Stimulated activated naive CD4-positive, alpha-beta T cell treated with Interleukin-2 at 50 U/mL for 16 hours (primary cell): ENCODE measurements around the gene APOBEC4.

Experiments
- DNase-seq: peaks from one replicate; lab custom pipeline; 2025; lab: John Stamatoyannopoulos, UW

Gene APOBEC4

GRCh38 chr1:183675381-183675780 is 22.3 kb upstream of the APOBEC4 start:
- DNase-seq: no peak

- no peak for DNase-seq
Observed at GRCh38 chr1:183674886-183675285, 21.8 kb upstream of the APOBEC4 start.

- DNase-seq: no peak
Observed at GRCh38 chr1:183674339-183674738, 21.2 kb upstream of the APOBEC4 start.

- DNase-seq: no peak
Observed at GRCh38 chr1:183673605-183674323, 20.6 kb upstream of the APOBEC4 start.

GRCh38 chr1:183670169-183670568 is 17.1 kb upstream of the APOBEC4 start:
- no peak for DNase-seq

- no peak for DNase-seq
Observed at GRCh38 chr1:183656355-183656754, 3.2 kb upstream of the APOBEC4 start.

GRCh38 chr1:183655562-183656075 is 2.5 kb upstream of the APOBEC4 start:
- DNase-seq: peak; percentile 49

GRCh38 chr1:183654706-183655105 is 1.6 kb upstream of the APOBEC4 start:
- DNase-seq: no peak

- no peak for DNase-seq
Observed at GRCh38 chr1:183653876-183654451, 848 bp upstream of the APOBEC4 start.

GRCh38 chr1:183653462-183653794 is 312 bp upstream of the APOBEC4 start:
- no peak for DNase-seq

- DNase-seq: no peak
Observed at GRCh38 chr1:183652107-183652506, 1.0 kb downstream of the APOBEC4 start.

- no peak for DNase-seq
Observed at GRCh38 chr1:183651612-183652011, 1.5 kb downstream of the APOBEC4 start.

GRCh38 chr1:183648042-183648441 is 5.1 kb downstream of the APOBEC4 start:
- no peak for DNase-seq

- no peak for DNase-seq
Observed at GRCh38 chr1:183646776-183647175, 6.3 kb downstream of the APOBEC4 start.

GRCh38 chr1:183645531-183645930 is 7.6 kb downstream of the APOBEC4 start:
- no peak for DNase-seq

- no peak for DNase-seq
Observed at GRCh38 chr1:183642166-183642565, 10.9 kb downstream of the APOBEC4 start.

- DNase-seq: no peak
Observed at GRCh38 chr1:183640193-183640592, 12.9 kb downstream of the APOBEC4 start.

GRCh38 chr1:183638649-183639387 is 14.3 kb downstream of the APOBEC4 start:
- DNase-seq: no peak

GRCh38 chr1:183636783-183637182 is 16.3 kb downstream of the APOBEC4 start:
- no peak for DNase-seq

- DNase-seq: no peak
Observed at GRCh38 chr1:183636334-183636682, 16.8 kb downstream of the APOBEC4 start.

- peak; percentile 96 for DNase-seq
Observed at GRCh38 chr1:183635606-183636333, 17.3 kb downstream of the APOBEC4 start, which contains the start of gene ARPC5. Gene ARPC5 (minus strand): TSS chr1:183635783. CDS start chr1:183635659, 124 bp downstream.

GRCh38 chr1:183635099-183635605 is 18.0 kb downstream of the APOBEC4 start:
- no peak for DNase-seq
